ENCODE results near the gene TACR2. TPM values are rescaled to one million over a fixed set of nuclear protein-coding genes. Genes with fewer than 3 reads are reported as not detected.

TACR2 gene
- total and polyA plus RNA-seq, 2 of the 13 experiments (the other 11 are each of a cell fraction or from before 2014, with no cell fraction given), result 0.04 TPM; not detected in 1

DNA sequence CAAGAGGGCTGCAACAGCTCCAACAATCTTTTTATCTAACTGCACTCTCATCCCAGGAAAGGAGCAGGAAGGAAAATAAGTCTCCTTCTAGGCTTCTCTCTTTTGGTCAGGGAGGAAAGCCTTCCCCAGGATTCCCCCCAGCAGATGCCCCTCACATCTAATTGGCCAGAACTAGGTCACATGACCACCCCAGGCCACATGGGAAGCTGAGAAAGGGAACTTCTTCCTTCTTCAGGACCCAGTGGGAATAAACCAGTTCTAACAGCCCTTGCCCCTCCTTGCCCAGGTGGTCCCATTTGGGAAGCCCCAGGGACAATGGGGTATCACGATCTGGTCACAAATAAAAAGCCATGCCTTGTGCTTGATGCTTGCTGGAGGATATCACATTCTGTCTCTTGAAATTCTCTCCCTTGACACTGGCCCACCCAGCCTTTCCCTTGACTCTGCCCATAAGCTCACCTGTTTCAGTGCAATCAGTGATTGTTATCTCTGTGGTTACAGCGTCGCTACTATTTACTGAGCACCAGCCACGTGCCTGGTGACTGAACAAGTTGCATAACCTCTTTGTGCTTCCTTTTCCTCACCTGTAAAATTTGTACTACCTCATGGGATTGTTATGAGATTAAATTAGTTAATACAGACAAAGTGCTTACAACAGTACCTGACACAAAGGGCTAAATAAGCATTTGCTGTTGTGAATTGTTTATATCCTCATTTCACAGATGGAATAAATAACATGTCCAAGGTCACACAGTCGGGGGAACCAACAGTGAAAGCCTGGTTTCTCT is 9.0 kb upstream of the TACR2 start (continued):
- TF ChIP-seq, protein P1, sequence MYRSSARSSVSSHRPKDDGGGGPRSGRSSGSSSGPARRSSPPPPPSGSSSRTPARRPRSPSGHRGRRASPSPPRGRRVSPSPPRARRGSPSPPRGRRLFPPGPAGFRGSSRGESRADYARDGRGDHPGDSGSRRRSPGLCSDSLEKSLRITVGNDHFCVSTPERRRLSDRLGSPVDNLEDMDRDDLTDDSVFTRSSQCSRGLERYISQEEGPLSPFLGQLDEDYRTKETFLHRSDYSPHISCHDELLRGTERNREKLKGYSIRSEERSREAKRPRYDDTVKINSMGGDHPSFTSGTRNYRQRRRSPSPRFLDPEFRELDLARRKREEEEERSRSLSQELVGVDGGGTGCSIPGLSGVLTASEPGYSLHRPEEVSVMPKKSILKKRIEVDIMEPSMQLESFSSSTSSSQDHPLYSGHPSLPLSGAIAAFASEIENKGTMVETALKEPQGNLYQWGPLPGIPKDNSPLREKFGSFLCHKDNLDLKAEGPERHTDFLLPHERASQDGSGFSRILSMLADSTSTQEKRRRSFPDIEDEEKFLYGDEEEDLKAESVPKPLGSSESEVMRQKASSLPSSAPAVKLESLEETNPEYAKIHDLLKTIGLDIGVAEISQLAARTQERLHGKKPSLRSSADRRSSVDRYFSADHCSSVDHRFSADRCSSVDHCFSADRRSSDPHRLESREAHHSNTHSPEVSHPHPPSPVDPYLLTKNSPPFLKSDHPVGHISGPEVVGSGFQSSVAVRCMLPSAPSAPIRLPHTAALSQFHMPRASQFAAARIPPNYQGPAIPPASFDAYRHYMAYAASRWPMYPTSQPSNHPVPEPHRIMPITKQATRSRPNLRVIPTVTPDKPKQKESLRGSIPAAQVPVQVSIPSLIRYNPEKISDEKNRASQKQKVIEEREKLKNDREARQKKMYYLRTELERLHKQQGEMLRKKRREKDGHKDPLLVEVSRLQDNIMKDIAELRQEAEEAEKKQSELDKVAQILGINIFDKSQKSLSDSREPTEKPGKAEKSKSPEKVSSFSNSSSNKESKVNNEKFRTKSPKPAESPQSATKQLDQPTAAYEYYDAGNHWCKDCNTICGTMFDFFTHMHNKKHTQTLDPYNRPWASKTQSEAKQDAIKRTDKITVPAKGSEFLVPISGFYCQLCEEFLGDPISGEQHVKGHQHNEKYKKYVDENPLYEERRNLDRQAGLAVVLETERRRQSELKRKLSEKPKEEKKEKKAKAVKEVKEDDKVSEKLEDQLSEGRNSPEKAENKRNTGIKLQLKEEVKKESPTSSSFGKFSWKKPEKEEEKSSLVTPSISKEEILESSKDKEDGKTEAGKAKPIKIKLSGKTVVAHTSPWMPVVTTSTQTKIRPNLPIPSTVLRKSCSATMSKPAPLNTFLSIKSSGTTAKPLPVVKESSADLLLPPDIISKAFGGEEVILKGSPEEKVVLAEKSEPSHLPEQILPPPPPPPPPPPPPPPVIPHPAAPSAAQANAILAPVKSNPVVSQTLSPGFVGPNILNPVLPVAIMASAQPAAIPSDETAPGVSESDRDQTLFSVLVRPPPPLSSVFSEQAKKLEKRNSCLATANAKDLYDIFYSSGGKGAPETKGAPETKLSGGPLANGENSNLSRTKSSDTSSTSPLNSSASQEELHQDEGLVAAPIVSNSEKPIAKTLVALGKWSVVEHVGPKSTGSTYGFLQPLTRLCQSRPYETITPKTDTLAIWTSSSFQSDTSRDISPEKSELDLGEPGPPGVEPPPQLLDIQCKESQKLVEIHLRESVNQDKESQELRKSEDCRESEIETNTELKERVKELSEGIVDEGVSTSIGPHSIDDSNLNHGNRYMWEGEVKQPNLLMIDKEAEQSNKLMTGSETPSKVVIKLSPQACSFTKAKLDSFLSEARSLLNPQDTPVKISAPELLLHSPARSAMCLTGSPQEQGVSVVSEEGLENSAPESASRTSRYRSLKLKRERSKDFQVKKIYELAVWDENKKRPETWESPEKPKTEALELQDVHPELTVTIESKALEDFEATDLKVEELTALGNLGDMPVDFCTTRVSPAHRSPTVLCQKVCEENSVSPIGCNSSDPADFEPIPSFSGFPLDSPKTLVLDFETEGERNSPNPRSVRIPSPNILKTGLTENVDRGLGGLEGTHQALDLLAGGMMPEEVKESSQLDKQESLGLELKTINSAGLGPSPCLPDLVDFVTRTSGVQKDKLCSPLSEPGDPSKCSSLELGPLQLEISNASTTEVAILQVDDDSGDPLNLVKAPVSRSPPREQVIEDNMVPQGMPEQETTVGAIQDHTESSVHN (CRISPR knock-in tag; IDR thresholded peaks at IDR 0.05), result no peak
- TF ChIP-seq JARID2 (CRISPR knock-in tag; IDR thresholded peaks at IDR 0.05; ENCODE audit: insufficient replicate concordance) (no peak), KDM2A (CRISPR knock-in tag; IDR thresholded peaks at IDR 0.05; ENCODE audit: borderline replicate concordance, low read depth) (0 out of 2 replicates have a peak, but pooled peaks have one; percentile 55), ZMYM3 (CRISPR knock-in tag; IDR thresholded peaks at IDR 0.05) (peak; percentile 80), ZNF335 (CRISPR knock-in tag; IDR thresholded peaks at IDR 0.05) (peak; percentile 51; the same call in 1 of the 2 replicates), PAWR (CRISPR knock-in tag; IDR thresholded peaks at IDR 0.05; ENCODE audit: borderline replicate concordance) (no peak), KAT8 (CRISPR knock-in tag; IDR thresholded peaks at IDR 0.05) (peak; percentile 52), ZNF709 (CRISPR knock-in tag; IDR thresholded peaks at IDR 0.05) (no peak), MYNN (CRISPR knock-in tag; IDR thresholded peaks at IDR 0.05; ENCODE audit: low read depth) (no peak), HCFC1 (IDR thresholded peaks at IDR 0.05; ENCODE audit: low read depth, low read length) (no peak), SALL2 (CRISPR knock-in tag; IDR thresholded peaks at IDR 0.05) (no peak), ZNF552 (CRISPR knock-in tag; IDR thresholded peaks at IDR 0.05; ENCODE audit: borderline replicate concordance) (no peak)
- TF ChIP-seq, protein P2, sequence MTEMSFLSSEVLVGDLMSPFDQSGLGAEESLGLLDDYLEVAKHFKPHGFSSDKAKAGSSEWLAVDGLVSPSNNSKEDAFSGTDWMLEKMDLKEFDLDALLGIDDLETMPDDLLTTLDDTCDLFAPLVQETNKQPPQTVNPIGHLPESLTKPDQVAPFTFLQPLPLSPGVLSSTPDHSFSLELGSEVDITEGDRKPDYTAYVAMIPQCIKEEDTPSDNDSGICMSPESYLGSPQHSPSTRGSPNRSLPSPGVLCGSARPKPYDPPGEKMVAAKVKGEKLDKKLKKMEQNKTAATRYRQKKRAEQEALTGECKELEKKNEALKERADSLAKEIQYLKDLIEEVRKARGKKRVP (CRISPR knock-in tag; IDR thresholded peaks at IDR 0.05), result peak in 1 of 2 experiments; percentile 89; a peak in 2 of 4 replicates
- TF ChIP-seq, protein P3, sequence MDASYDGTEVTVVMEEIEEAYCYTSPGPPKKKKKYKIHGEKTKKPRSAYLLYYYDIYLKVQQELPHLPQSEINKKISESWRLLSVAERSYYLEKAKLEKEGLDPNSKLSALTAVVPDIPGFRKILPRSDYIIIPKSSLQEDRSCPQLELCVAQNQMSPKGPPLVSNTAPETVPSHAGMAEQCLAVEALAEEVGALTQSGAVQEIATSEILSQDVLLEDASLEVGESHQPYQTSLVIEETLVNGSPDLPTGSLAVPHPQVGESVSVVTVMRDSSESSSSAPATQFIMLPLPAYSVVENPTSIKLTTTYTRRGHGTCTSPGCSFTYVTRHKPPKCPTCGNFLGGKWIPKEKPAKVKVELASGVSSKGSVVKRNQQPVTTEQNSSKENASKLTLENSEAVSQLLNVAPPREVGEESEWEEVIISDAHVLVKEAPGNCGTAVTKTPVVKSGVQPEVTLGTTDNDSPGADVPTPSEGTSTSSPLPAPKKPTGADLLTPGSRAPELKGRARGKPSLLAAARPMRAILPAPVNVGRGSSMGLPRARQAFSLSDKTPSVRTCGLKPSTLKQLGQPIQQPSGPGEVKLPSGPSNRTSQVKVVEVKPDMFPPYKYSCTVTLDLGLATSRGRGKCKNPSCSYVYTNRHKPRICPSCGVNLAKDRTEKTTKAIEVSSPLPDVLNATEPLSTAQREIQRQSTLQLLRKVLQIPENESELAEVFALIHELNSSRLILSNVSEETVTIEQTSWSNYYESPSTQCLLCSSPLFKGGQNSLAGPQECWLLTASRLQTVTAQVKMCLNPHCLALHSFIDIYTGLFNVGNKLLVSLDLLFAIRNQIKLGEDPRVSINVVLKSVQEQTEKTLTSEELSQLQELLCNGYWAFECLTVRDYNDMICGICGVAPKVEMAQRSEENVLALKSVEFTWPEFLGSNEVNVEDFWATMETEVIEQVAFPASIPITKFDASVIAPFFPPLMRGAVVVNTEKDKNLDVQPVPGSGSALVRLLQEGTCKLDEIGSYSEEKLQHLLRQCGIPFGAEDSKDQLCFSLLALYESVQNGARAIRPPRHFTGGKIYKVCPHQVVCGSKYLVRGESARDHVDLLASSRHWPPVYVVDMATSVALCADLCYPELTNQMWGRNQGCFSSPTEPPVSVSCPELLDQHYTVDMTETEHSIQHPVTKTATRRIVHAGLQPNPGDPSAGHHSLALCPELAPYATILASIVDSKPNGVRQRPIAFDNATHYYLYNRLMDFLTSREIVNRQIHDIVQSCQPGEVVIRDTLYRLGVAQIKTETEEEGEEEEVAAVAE (CRISPR knock-in tag; IDR thresholded peaks at IDR 0.05; ENCODE audit: borderline replicate concordance), result no peak
- TF ChIP-seq, protein P4, sequence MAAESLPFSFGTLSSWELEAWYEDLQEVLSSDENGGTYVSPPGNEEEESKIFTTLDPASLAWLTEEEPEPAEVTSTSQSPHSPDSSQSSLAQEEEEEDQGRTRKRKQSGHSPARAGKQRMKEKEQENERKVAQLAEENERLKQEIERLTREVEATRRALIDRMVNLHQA (CRISPR knock-in tag; IDR thresholded peaks at IDR 0.05), result no peak

All from HepG2 (cell line).